ENCODE data around the gene COL28A1. TPM values are rescaled to one million over a fixed set of nuclear protein-coding genes. Genes with fewer than 3 reads are reported as not detected.
A peak's percentile ranks its signal among the peaks of the same experiment; 100 is the strongest.
"Not testable (repeated sequence)": the region's sequence is repeated elsewhere in the genome, so short reads cannot be mapped to it uniquely, and the experiment has no call there.

Gene COL28A1
- polyA plus RNA-seq, 1 donor: 4.0 TPM

- Histone ChIP-seq H3K27ac (ENCODE audit: low read length) (no peak overlapping the region), H3K9me3 (ENCODE audit: control insufficient read depth, low read depth, low read length) (no peaks in the 10 kb centered on the region), H3K4me1 (ENCODE audit: control insufficient read depth, insufficient read depth, low read length) (peaks cover 11% of the 10 kb centered on the region), H3K4me3 (ENCODE audit: low read length) (no peak overlapping the region), H3K36me3 (ENCODE audit: control insufficient read depth, insufficient read depth, low read length) (no peaks in the 10 kb centered on the region), H3K27me3 (ENCODE audit: control insufficient read depth, insufficient read depth, low read length) (no peaks in the 10 kb centered on the region)
- no peak for DNase-seq
These were observed 130.2 kb downstream of the COL28A1 start for GRCh38 chr7:7405461-7405860.

- H3K36me3 ChIP-seq (ENCODE audit: control insufficient read depth, insufficient read depth, low read length): no peaks in the 10 kb centered on the region
- H3K27me3 ChIP-seq (ENCODE audit: control insufficient read depth, insufficient read depth, low read length): no peaks in the 10 kb centered on the region
- no peaks in the 10 kb centered on the region for H3K9me3 ChIP-seq (ENCODE audit: control insufficient read depth, low read depth, low read length)
- no peaks in the 10 kb centered on the region for H3K4me1 ChIP-seq (ENCODE audit: control insufficient read depth, insufficient read depth, low read length)
- no peak overlapping the region for H3K4me3 ChIP-seq (ENCODE audit: low read length)
- no peak overlapping the region for H3K27ac ChIP-seq (ENCODE audit: low read length)
- no CpG with 5 or more reads among the region's 2 CpGs for WGBS (ENCODE audit: insufficient coverage, low lambda C conversion rate)
- DNase-seq: no peak
These were observed 136.0 kb downstream of the COL28A1 start for GRCh38 chr7:7399707-7400106.

GRCh38 chr7:7395785-7396184 lies 139.9 kb downstream of the COL28A1 start:
- Histone ChIP-seq H3K27ac (ENCODE audit: low read length) (no peak overlapping the region), H3K36me3 (ENCODE audit: control insufficient read depth, insufficient read depth, low read length) (no peaks in the 10 kb centered on the region), H3K27me3 (ENCODE audit: control insufficient read depth, insufficient read depth, low read length) (no peaks in the 10 kb centered on the region), H3K9me3 (ENCODE audit: control insufficient read depth, low read depth, low read length) (no peaks in the 10 kb centered on the region), H3K4me1 (ENCODE audit: control insufficient read depth, insufficient read depth, low read length) (no peaks in the 10 kb centered on the region), H3K4me3 (ENCODE audit: low read length) (no peak overlapping the region)
- no peak for DNase-seq
- WGBS (ENCODE audit: insufficient coverage, low lambda C conversion rate): 63% methylated on average over 3 of the region's 4 CpGs

- not testable (repeated sequence) for DNase-seq; H3K9me3 ChIP-seq (ENCODE audit: control insufficient read depth, low read depth, low read length); H3K27ac ChIP-seq (ENCODE audit: low read length); H3K4me3 ChIP-seq (ENCODE audit: low read length); H3K27me3 ChIP-seq (ENCODE audit: control insufficient read depth, insufficient read depth, low read length); H3K4me1 ChIP-seq (ENCODE audit: control insufficient read depth, insufficient read depth, low read length); H3K36me3 ChIP-seq (ENCODE audit: control insufficient read depth, insufficient read depth, low read length)
- WGBS (ENCODE audit: insufficient coverage, low lambda C conversion rate): no CpG with 5 or more reads among the region's 4 CpGs
These were observed 147.5 kb downstream of the COL28A1 start for GRCh38 chr7:7388164-7388563.

GRCh38 chr7:7385421-7385820 lies 150.3 kb downstream of the COL28A1 start:
- Histone ChIP-seq H3K4me1 (ENCODE audit: control insufficient read depth, insufficient read depth, low read length) (no peaks in the 10 kb centered on the region), H3K36me3 (ENCODE audit: control insufficient read depth, insufficient read depth, low read length) (no peaks in the 10 kb centered on the region), H3K9me3 (ENCODE audit: control insufficient read depth, low read depth, low read length) (no peaks in the 10 kb centered on the region), H3K4me3 (ENCODE audit: low read length) (no peak overlapping the region), H3K27me3 (ENCODE audit: control insufficient read depth, insufficient read depth, low read length) (no peaks in the 10 kb centered on the region), H3K27ac (ENCODE audit: low read length) (no peak overlapping the region)
- DNase-seq: no peak
- no CpG with 5 or more reads among the region's 2 CpGs for WGBS (ENCODE audit: insufficient coverage, low lambda C conversion rate)

- H3K27ac ChIP-seq (ENCODE audit: low read length): no peak overlapping the region
- H3K4me3 ChIP-seq (ENCODE audit: low read length): no peak overlapping the region
- no peaks in the 10 kb centered on the region for H3K4me1 ChIP-seq (ENCODE audit: control insufficient read depth, insufficient read depth, low read length)
- H3K9me3 ChIP-seq (ENCODE audit: control insufficient read depth, low read depth, low read length): no peaks in the 10 kb centered on the region
- no peaks in the 10 kb centered on the region for H3K36me3 ChIP-seq (ENCODE audit: control insufficient read depth, insufficient read depth, low read length)
- H3K27me3 ChIP-seq (ENCODE audit: control insufficient read depth, insufficient read depth, low read length): no peaks in the 10 kb centered on the region
- DNase-seq: no peak
These were observed 151.4 kb downstream of the COL28A1 start for GRCh38 chr7:7384228-7384627.

GRCh38 chr7:7375538-7375937 lies 160.1 kb downstream of the COL28A1 start:
- no peak overlapping the region for H3K4me3 ChIP-seq (ENCODE audit: low read length)
- no peaks in the 10 kb centered on the region for H3K27me3 ChIP-seq (ENCODE audit: control insufficient read depth, insufficient read depth, low read length)
- no peak for DNase-seq
- H3K27ac ChIP-seq (ENCODE audit: low read length): no peak overlapping the region
- WGBS (ENCODE audit: insufficient coverage, low lambda C conversion rate): 100% methylated on average over 1 of the region's 4 CpGs
- H3K9me3 ChIP-seq (ENCODE audit: control insufficient read depth, low read depth, low read length): no peaks in the 10 kb centered on the region
- H3K4me1 ChIP-seq (ENCODE audit: control insufficient read depth, insufficient read depth, low read length): no peaks in the 10 kb centered on the region
- no peaks in the 10 kb centered on the region for H3K36me3 ChIP-seq (ENCODE audit: control insufficient read depth, insufficient read depth, low read length)

GRCh38 chr7:7370076-7370475 lies 165.6 kb downstream of the COL28A1 start:
- no peak for DNase-seq

GRCh38 chr7:7369134-7369533 lies 166.5 kb downstream of the COL28A1 start:
- H3K4me1 ChIP-seq (ENCODE audit: control insufficient read depth, insufficient read depth, low read length): no peaks in the 10 kb centered on the region
- WGBS (ENCODE audit: insufficient coverage, low lambda C conversion rate): 100% methylated on average over 2 of the region's 2 CpGs
- no peak overlapping the region for H3K27ac ChIP-seq (ENCODE audit: low read length)

More at GRCh38 chr7:7370076-7370475, 165.6 kb downstream of the COL28A1 start:
- Histone ChIP-seq H3K27ac (ENCODE audit: low read length) (no peak overlapping the region), H3K4me1 (ENCODE audit: control insufficient read depth, insufficient read depth, low read length) (no peaks in the 10 kb centered on the region), H3K4me3 (ENCODE audit: low read length) (no peak overlapping the region), H3K9me3 (ENCODE audit: control insufficient read depth, low read depth, low read length) (no peaks in the 10 kb centered on the region), H3K36me3 (ENCODE audit: control insufficient read depth, insufficient read depth, low read length) (no peaks in the 10 kb centered on the region), H3K27me3 (ENCODE audit: control insufficient read depth, insufficient read depth, low read length) (no peaks in the 10 kb centered on the region)
- WGBS (ENCODE audit: insufficient coverage, low lambda C conversion rate): 100% methylated on average over 2 of the region's 2 CpGs

GRCh38 chr7:7354674-7355073 lies 181.0 kb downstream of the COL28A1 start:
- Histone ChIP-seq H3K27me3 (ENCODE audit: control insufficient read depth, insufficient read depth, low read length) (no peaks in the 10 kb centered on the region), H3K4me1 (ENCODE audit: control insufficient read depth, insufficient read depth, low read length) (no peaks in the 10 kb centered on the region), H3K9me3 (ENCODE audit: control insufficient read depth, low read depth, low read length) (no peaks in the 10 kb centered on the region), H3K4me3 (ENCODE audit: low read length) (no peak overlapping the region), H3K36me3 (ENCODE audit: control insufficient read depth, insufficient read depth, low read length) (no peaks in the 10 kb centered on the region), H3K27ac (ENCODE audit: low read length) (no peak overlapping the region)
- WGBS (ENCODE audit: insufficient coverage, low lambda C conversion rate): 100% methylated on average over 1 of the region's 3 CpGs
- DNase-seq: peak in 1 of 2 donors; percentile 5

More at GRCh38 chr7:7369134-7369533, 166.5 kb downstream of the COL28A1 start:
- no peak for DNase-seq
- Histone ChIP-seq H3K9me3 (ENCODE audit: control insufficient read depth, low read depth, low read length) (no peaks in the 10 kb centered on the region), H3K4me3 (ENCODE audit: low read length) (no peak overlapping the region), H3K36me3 (ENCODE audit: control insufficient read depth, insufficient read depth, low read length) (no peaks in the 10 kb centered on the region), H3K27me3 (ENCODE audit: control insufficient read depth, insufficient read depth, low read length) (no peaks in the 10 kb centered on the region)

GRCh38 chr7:7352845-7353244 lies 182.8 kb downstream of the COL28A1 start:
- Histone ChIP-seq H3K4me1 (ENCODE audit: control insufficient read depth, insufficient read depth, low read length) (no peaks in the 10 kb centered on the region), H3K36me3 (ENCODE audit: control insufficient read depth, insufficient read depth, low read length) (no peaks in the 10 kb centered on the region), H3K4me3 (ENCODE audit: low read length) (no peak overlapping the region), H3K27ac (ENCODE audit: low read length) (no peak overlapping the region), H3K27me3 (ENCODE audit: control insufficient read depth, insufficient read depth, low read length) (no peaks in the 10 kb centered on the region), H3K9me3 (ENCODE audit: control insufficient read depth, low read depth, low read length) (no peaks in the 10 kb centered on the region)
- peak; percentile 8 to 39 for DNase-seq
- WGBS (ENCODE audit: insufficient coverage, low lambda C conversion rate): 83% methylated on average over 1 of the region's 3 CpGs

Data from large intestine (tissue), 3 donors.